MM.1S (cell line): Measurements from ENCODE around the gene ZNF853.

Experiments
- CTCF ChIP-seq: fragments of 300-600 bp; sonication (generic); IDR thresholded peaks from 2 replicates; pipeline ENCODE4 v1.5.1; 2016; ENCODE audit warnings: antibody characterized with exemption, low read length, mixed read lengths
- EZH2 ChIP-seq: fragments of 300-600 bp; sonication (generic); optimal IDR thresholded peaks from 2 replicates; pipeline ENCODE3; 2017; ENCODE audit warnings: low read depth, mild to moderate bottlenecking, antibody characterized with exemption, low read length, mixed read lengths

- TF ChIP-seq CTCF (no peak), EZH2 (no peak)
These were observed 26.9 kb downstream of the ZNF853 start for GRCh38 chr7:6642239-6642839.
